ENCODE measurements around the gene MGMT. TPM values are rescaled to one million over a fixed set of nuclear protein-coding genes. Genes with fewer than 3 reads are reported as not detected.

MGMT gene
- total RNA-seq, 1 experiment from 2014 or later: 11.5 TPM

DNA sequence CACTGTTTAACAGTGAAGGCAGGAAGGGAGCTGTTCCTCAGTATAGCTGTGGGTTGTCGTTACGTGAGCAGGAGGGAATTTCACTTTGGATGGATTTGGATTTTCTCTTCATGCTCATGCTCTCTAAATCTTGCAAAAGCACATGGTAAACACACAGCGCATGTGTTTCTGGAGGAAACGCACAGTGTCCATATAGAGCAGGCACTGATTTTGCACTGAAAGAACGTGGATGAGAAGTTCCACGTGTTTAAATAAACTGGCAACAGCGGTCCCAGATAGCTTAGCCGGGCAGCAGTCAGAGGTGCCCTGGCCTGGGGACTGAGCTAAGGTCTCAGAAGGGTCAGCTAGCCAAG, 188.6 kb downstream of the MGMT start:
- Histone ChIP-seq H3K9me2 (ENCODE audit: insufficient read depth) (no peaks in the 10 kb centered on the region), H3K4me3 (replicated peaks in 1 of 2; ENCODE audit: low read depth in 1 of 2, low read length in 2 of 2) (no peak overlapping the region), H3K9me3 (ENCODE audit: control insufficient read depth in 1 of 2, insufficient read depth in 1 of 2, low read depth in 1 of 2, low read length in 2 of 2) (no peaks in the 10 kb centered on the region), H3K27me3 (ENCODE audit: insufficient read depth, low read length) (no peaks in the 10 kb centered on the region), H3K27ac (ENCODE audit: low read depth, low read length) (no peak overlapping the region), H3K9ac (ENCODE audit: low read length) (no peak overlapping the region), H4K20me1 (ENCODE audit: insufficient read depth) (no peaks in the 10 kb centered on the region), H3K36me3 (ENCODE audit: control insufficient read depth in 1 of 2, insufficient read depth in 2 of 2, low read length in 2 of 2) (no peaks in the 10 kb centered on the region), H3K79me2 (ENCODE audit: insufficient read depth, low read length) (no peaks in the 10 kb centered on the region), H2AFZ (ENCODE audit: low read depth, low read length, poor library complexity, severe bottlenecking) (no peak overlapping the region), H3K4me1 (ENCODE audit: control insufficient read depth in 1 of 2, insufficient read depth in 2 of 2, low read length in 2 of 2) (no peaks in the 10 kb centered on the region), H3K4me2 (ENCODE audit: low read length) (no peak overlapping the region)
- ChIA-PET RAD21 (ENCODE audit: low non-redundant PET in 1 of 2, low total read pairs in 2 of 2, uncharacterized antibody in 2 of 2, unreplicated experiment in 2 of 2) (no interaction called here), CTCF (no interaction called here), POLR2A (no interaction called here)
- ATAC-seq (no peak), DNase-seq (ENCODE audit: low read depth, low spot score) (no peak)
- BruUV-seq (replicated peaks): no TSS peak
- TF ChIP-seq, protein P1, sequence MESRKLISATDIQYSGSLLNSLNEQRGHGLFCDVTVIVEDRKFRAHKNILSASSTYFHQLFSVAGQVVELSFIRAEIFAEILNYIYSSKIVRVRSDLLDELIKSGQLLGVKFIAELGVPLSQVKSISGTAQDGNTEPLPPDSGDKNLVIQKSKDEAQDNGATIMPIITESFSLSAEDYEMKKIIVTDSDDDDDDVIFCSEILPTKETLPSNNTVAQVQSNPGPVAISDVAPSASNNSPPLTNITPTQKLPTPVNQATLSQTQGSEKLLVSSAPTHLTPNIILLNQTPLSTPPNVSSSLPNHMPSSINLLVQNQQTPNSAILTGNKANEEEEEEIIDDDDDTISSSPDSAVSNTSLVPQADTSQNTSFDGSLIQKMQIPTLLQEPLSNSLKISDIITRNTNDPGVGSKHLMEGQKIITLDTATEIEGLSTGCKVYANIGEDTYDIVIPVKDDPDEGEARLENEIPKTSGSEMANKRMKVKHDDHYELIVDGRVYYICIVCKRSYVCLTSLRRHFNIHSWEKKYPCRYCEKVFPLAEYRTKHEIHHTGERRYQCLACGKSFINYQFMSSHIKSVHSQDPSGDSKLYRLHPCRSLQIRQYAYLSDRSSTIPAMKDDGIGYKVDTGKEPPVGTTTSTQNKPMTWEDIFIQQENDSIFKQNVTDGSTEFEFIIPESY (IDR thresholded peaks at IDR 0.05; ENCODE audit: extremely low read depth, insufficient replicate concordance, low read length): no peak
- TF ChIP-seq TCF7L2 (IDR thresholded peaks at IDR 0.05; ENCODE audit: borderline replicate concordance, extremely low read depth, insufficient read depth, insufficient read length) (no peak), CBX3 (IDR thresholded peaks at IDR 0.05; ENCODE audit: low read depth) (no peak), EZH2 (IDR thresholded peaks at IDR 0.05) (no peak), SRF (IDR thresholded peaks at IDR 0.05; ENCODE audit: low read depth) (no peak), RAD21 (IDR thresholded peaks at IDR 0.05; ENCODE audit: low read depth) (no peak), CEBPB (IDR thresholded peaks at IDR 0.05; ENCODE audit: low read depth) (no peak), SP1 (IDR thresholded peaks at IDR 0.05; ENCODE audit: low read depth) (no peak), ZNF274 (IDR thresholded peaks at IDR 0.05; ENCODE audit: low read depth, low read length) (no peak), ELF1 (IDR thresholded peaks at IDR 0.05; ENCODE audit: borderline replicate concordance, low read depth) (no peak)
- TF ChIP-seq, protein P2, sequence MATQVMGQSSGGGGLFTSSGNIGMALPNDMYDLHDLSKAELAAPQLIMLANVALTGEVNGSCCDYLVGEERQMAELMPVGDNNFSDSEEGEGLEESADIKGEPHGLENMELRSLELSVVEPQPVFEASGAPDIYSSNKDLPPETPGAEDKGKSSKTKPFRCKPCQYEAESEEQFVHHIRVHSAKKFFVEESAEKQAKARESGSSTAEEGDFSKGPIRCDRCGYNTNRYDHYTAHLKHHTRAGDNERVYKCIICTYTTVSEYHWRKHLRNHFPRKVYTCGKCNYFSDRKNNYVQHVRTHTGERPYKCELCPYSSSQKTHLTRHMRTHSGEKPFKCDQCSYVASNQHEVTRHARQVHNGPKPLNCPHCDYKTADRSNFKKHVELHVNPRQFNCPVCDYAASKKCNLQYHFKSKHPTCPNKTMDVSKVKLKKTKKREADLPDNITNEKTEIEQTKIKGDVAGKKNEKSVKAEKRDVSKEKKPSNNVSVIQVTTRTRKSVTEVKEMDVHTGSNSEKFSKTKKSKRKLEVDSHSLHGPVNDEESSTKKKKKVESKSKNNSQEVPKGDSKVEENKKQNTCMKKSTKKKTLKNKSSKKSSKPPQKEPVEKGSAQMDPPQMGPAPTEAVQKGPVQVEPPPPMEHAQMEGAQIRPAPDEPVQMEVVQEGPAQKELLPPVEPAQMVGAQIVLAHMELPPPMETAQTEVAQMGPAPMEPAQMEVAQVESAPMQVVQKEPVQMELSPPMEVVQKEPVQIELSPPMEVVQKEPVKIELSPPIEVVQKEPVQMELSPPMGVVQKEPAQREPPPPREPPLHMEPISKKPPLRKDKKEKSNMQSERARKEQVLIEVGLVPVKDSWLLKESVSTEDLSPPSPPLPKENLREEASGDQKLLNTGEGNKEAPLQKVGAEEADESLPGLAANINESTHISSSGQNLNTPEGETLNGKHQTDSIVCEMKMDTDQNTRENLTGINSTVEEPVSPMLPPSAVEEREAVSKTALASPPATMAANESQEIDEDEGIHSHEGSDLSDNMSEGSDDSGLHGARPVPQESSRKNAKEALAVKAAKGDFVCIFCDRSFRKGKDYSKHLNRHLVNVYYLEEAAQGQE (IDR thresholded peaks at IDR 0.05; ENCODE audit: low read depth): no peak
- intact Hi-C loops (cut with micrococcal nuclease): no loop called here
